HEK293T (cell line): ENCODE results near the gene CD209.

Experiments used
- CTCF ChIA-PET: fragments of 350-600 bp; formaldehyde crosslinking; extraction: SDS; loops from one replicate; lab custom pipeline; 2021; ENCODE audit warnings: antibody characterized with exemption, inconsistent platforms; lab: Yijun Ruan, JAX
- POLR2A ChIA-PET: fragments of 350-600 bp; formaldehyde crosslinking; extraction: SDS; loops from one replicate; lab custom pipeline; 2020; ENCODE audit warnings: antibody characterized with exemption, inconsistent platforms; lab: Yijun Ruan, JAX
- DNase-seq: peaks from one replicate; pipeline ENCODE4 v3.0.0; 2012; ENCODE audit warnings: mixed read lengths; ENCODE audit errors: extremely low spot score
- ARNT ChIP-seq: fragments of 450-650 bp; IDR thresholded peaks from 2 replicates; pipeline ENCODE4 v1.6.1; 2017; ENCODE audit warnings: mild to moderate bottlenecking
- BHLHE40 ChIP-seq: fragments of 450-650 bp; IDR thresholded peaks from 2 replicates; pipeline ENCODE4 v1.6.1; 2016; ENCODE audit warnings: mild to moderate bottlenecking, moderate library complexity, borderline replicate concordance
- CTBP1 ChIP-seq: fragments of 450-650 bp; IDR thresholded peaks from 2 replicates; pipeline ENCODE4 v1.6.1; 2016; ENCODE audit warnings: borderline replicate concordance
- ELF4 ChIP-seq: fragments of 450-650 bp; IDR thresholded peaks from 2 replicates; pipeline ENCODE4 v1.6.1; 2017; ENCODE audit warnings: antibody characterized with exemption
- FOXA1 ChIP-seq: fragments of 450-650 bp; IDR thresholded peaks from 2 replicates; pipeline ENCODE4 v1.6.1; 2016; ENCODE audit warnings: mild to moderate bottlenecking
- FOXK2 ChIP-seq: fragments of 450-650 bp; IDR thresholded peaks from 2 replicates; pipeline ENCODE4 v1.6.1; 2016; ENCODE audit warnings: mild to moderate bottlenecking
- FOXM1 ChIP-seq: fragments of 450-650 bp; IDR thresholded peaks from 2 replicates; pipeline ENCODE4 v1.6.1; 2017; ENCODE audit warnings: mild to moderate bottlenecking, borderline replicate concordance
- HDGF ChIP-seq: fragments of 450-650 bp; IDR thresholded peaks from 2 replicates; pipeline ENCODE4 v1.6.1; 2017; ENCODE audit warnings: antibody characterized with exemption, borderline replicate concordance
- L3MBTL2 ChIP-seq: fragments of 450-650 bp; conservative IDR thresholded peaks from 2 replicates; pipeline ENCODE4 v1.6.1; 2016; ENCODE audit warnings: mild to moderate bottlenecking
- LEF1 ChIP-seq: fragments of 450-650 bp; IDR thresholded peaks from 2 replicates; pipeline ENCODE4 v1.6.1; 2017; ENCODE audit warnings: mild to moderate bottlenecking, borderline replicate concordance
- NFRKB ChIP-seq: fragments of 450-650 bp; IDR thresholded peaks from 2 replicates; pipeline ENCODE4 v1.6.1; 2016; ENCODE audit warnings: mild to moderate bottlenecking, moderate library complexity
- PKNOX1 ChIP-seq: fragments of 450-650 bp; IDR thresholded peaks from 2 replicates; pipeline ENCODE4 v1.6.1; 2016
- SP1 ChIP-seq: fragments of 450-650 bp; IDR thresholded peaks from 2 replicates; pipeline ENCODE4 v1.6.1; 2017
- SUZ12 ChIP-seq: fragments of 450-650 bp; IDR thresholded peaks from 2 replicates; pipeline ENCODE4 v1.6.1; 2016; ENCODE audit warnings: mild to moderate bottlenecking
- TARDBP ChIP-seq: fragments of 450-650 bp; IDR thresholded peaks from 2 replicates; pipeline ENCODE4 v1.6.1; 2016
- ZNF384 ChIP-seq: fragments of 450-650 bp; IDR thresholded peaks from 2 replicates; pipeline ENCODE4 v1.6.1; 2016

CD209 gene

DNA sequence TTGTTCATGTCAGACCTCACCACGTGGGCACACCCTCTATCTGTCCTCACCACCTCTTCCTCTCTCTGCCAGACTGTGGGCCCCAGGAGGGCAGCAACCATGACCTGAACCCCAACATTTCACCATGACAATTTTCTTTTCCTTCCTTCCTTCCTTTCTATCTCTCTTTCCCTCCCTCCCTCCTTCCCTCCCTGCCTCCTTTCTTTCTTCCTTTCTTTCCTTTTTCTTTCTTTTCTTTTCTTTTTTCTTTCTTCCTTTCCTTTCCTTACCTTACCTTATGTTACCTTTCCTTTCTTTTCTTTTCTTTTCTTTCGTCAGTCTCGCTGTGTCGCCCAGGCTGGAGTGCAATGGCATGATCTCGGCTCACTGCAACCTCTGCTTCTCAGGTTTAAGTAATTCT, 36.7 kb downstream of the CD209 start:
- CTCF ChIA-PET: no interaction called here
- no peak for TF ChIP-seq FOXA1
- no peak for TF ChIP-seq ZNF384
- no peak for TF ChIP-seq HDGF
- no peak for TF ChIP-seq LEF1
- TF ChIP-seq L3MBTL2: no peak
- TF ChIP-seq ARNT: no peak
- DNase-seq: no peak
- POLR2A ChIA-PET: no interaction called here

GRCh38 chr19:7709932-7710460, 37.3 kb downstream of the CD209 start:
- POLR2A ChIA-PET: no interaction called here
- CTCF ChIA-PET: no interaction called here
- no peak for TF ChIP-seq ARNT
- TF ChIP-seq TARDBP: no peak
- no peak for TF ChIP-seq SUZ12
- no peak for TF ChIP-seq LEF1
- TF ChIP-seq ELF4: no peak
- TF ChIP-seq L3MBTL2: no peak
- no peak for TF ChIP-seq BHLHE40
- TF ChIP-seq FOXK2: no peak
- no peak for TF ChIP-seq SP1
- no peak for TF ChIP-seq CTBP1
- no peak for TF ChIP-seq PKNOX1
- no peak for TF ChIP-seq FOXA1
- no peak for TF ChIP-seq HDGF
- TF ChIP-seq NFRKB: no peak
- no peak for DNase-seq

DNA sequence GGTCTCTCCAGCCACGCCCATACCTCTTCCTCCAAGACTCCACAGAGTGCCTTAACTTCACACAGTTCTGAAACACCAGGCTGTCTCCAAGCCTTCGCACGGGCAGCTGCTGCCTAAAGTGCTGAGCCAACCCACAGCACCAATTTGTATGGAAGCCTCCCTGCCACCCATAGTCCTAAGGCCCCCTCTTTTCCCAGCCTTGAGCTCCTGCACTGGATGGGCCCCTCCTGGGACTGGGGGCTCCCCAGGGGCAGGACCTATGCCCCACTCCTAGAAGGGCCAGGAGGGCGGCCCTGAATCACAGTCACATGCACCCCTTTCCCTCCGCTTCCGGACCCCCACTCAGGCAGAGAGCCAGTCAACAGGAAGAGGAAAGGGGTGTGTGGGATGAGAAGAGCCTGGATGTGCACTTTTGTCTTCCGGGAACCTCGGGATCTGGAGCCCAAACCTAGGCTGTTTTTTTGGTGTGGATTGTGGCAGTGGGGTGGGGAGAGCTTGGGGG, 40.3 kb downstream of the CD209 start:
- POLR2A ChIA-PET: no interaction called here
- no peak for DNase-seq
- TF ChIP-seq L3MBTL2 (no peak), CTBP1 (no peak), ELF4 (no peak), ARNT (no peak), LEF1 (no peak), HDGF (no peak), TARDBP (no peak), FOXM1 (no peak), PKNOX1 (no peak), ZNF384 (no peak), FOXA1 (no peak), BHLHE40 (no peak), FOXK2 (no peak), SP1 (no peak), SUZ12 (no peak), NFRKB (no peak)
- CTCF ChIA-PET: no interaction called here

GRCh38 chr19:7706188-7706954, 41.0 kb downstream of the CD209 start:
- POLR2A ChIA-PET: no interaction called here
- CTCF ChIA-PET: no interaction called here
- TF ChIP-seq LEF1 (no peak), ZNF384 (no peak), FOXM1 (no peak), FOXA1 (no peak), ARNT (no peak), FOXK2 (no peak), TARDBP (no peak)
- no peak for DNase-seq

GRCh38 chr19:7705387-7706187, 41.7 kb downstream of the CD209 start:
- TF ChIP-seq NFRKB (no peak), FOXK2 (no peak), CTBP1 (no peak), LEF1 (no peak), BHLHE40 (no peak), FOXM1 (no peak), PKNOX1 (no peak), L3MBTL2 (no peak), ZNF384 (no peak), ARNT (no peak), ELF4 (no peak), SUZ12 (no peak), SP1 (no peak)
- POLR2A ChIA-PET: no interaction called here
- DNase-seq: no peak
- CTCF ChIA-PET: no interaction called here
